Measurements from ENCODE around the gene UNC13D. TPM values are rescaled to one million over a fixed set of nuclear protein-coding genes. Genes with fewer than 3 reads are reported as not detected.

The UNC13D gene
- total and polyA plus RNA-seq, 12 donors, result 3.0 to 20.7 (median 8.5) TPM

DNA sequence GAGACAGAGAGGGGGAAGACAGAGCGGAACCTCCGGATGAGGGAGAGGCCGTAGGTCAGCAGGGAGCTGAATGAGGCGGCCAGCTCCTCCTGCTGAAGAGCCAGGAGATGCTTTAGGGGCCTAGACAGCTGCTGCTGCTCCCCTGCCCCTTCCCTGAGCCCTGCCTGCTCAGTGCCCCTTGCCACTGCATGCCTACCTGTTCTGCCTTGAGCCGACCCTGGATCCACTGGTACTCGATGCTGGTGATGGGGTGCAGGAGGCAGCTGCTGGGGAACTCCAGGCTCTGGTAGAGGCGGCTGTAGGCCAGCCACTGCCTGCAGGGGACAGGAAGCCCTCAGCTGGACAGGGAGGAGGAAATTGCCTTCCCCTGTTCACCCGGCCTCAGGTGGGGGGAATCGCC, 7.6 kb downstream of the UNC13D start:
- 81 to 89% methylated on average over 9 of the region's 9 CpGs for WGBS, 2 donors
- no peak for DNase-seq
- H3K9me3 ChIP-seq, result no peaks in the 10 kb centered on the region
- intact Hi-C loops (cut with DNase I), result no loop called here
- no peak for ATAC-seq
- no peaks in the 10 kb centered on the region for H3K27me3 ChIP-seq
- peaks cover 0 to 40% (median 21%) of the 10 kb centered on the region in 9 donors for H3K4me1 ChIP-seq
- H3K36me3 ChIP-seq, result peaks cover 0 to 75% (median 0%) of the 10 kb centered on the region in 9 donors
- no peak overlapping the region for H3K27ac ChIP-seq
- no peak overlapping the region for H3K4me3 ChIP-seq
- TF ChIP-seq, protein P1, sequence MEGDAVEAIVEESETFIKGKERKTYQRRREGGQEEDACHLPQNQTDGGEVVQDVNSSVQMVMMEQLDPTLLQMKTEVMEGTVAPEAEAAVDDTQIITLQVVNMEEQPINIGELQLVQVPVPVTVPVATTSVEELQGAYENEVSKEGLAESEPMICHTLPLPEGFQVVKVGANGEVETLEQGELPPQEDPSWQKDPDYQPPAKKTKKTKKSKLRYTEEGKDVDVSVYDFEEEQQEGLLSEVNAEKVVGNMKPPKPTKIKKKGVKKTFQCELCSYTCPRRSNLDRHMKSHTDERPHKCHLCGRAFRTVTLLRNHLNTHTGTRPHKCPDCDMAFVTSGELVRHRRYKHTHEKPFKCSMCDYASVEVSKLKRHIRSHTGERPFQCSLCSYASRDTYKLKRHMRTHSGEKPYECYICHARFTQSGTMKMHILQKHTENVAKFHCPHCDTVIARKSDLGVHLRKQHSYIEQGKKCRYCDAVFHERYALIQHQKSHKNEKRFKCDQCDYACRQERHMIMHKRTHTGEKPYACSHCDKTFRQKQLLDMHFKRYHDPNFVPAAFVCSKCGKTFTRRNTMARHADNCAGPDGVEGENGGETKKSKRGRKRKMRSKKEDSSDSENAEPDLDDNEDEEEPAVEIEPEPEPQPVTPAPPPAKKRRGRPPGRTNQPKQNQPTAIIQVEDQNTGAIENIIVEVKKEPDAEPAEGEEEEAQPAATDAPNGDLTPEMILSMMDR (IDR thresholded peaks at IDR 0.05), result no peak

DNA sequence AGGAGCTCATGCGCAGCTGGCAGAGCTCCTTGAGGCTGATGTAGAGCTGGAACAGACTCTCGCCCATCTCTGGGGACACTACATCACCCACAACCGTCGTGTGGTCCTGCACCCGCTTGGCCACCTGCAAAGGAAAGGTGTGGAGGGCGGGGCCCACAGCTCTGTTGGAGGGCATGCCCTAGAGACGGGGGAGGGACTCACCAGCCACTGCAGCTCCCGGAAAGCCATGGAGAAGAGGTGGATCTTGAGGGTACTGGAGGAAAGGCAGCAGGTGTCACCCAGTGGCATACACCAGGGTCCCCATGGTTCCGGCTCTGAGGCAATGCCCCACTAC, 8.6 kb downstream of the UNC13D start:
- intact Hi-C loops (cut with DNase I), result no loop called here
- peaks cover 0 to 83% (median 0%) of the 10 kb centered on the region in 9 donors for H3K36me3 ChIP-seq
- H3K4me3 ChIP-seq, result no peak overlapping the region
- peaks cover 0 to 44% (median 21%) of the 10 kb centered on the region in 9 donors for H3K4me1 ChIP-seq
- TF ChIP-seq, protein P1 (IDR thresholded peaks at IDR 0.05), result no peak
- H3K27me3 ChIP-seq, result no peaks in the 10 kb centered on the region
- whole genome bisulfite sequencing, 2 donors, result 84 to 92% methylated on average over 9 of the region's 9 CpGs
- H3K27ac ChIP-seq, result no peak overlapping the region
- ATAC-seq (no peak), DNase-seq (no peak)
- H3K9me3 ChIP-seq, result no peaks in the 10 kb centered on the region

DNA sequence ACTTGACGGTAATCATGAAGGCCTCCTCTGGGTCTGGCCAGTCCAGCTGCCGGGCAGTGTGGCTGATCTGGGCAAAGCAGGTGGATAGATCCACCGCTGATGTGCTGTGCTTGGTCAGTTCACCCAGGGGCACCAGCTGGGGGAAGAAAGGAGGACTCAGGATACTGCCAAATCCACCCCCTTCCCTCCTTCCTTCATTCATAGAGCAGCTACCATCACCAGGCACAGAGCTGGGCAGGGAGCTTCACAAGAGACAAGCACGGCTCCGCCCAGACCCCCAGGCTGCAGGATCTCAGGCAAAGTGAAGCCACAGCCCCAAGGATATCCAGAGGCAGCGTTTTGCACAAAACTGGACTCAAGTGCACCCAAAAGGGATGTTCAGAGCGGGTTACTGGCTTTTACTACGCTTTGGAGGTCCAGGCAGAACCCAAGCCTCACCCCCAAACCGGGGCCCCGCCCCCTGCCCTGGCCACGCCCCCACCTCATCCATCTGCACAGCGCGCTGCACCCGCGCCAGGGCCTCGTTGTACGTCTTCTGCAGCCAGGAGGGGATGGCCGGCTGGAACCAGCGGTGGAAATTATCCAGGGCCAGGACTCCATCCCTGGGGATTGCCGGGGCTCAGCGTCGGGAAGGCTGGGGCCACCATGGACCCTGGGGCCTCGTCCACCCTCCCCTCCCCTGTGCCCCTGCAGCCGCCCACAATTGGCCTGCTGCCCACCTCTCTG, 9.1 kb downstream of the UNC13D start:
- 69 to 73% methylated on average over 24 of the region's 24 CpGs for WGBS, 2 donors
- Histone ChIP-seq H3K27me3 (no peaks in the 10 kb centered on the region), H3K4me3 (no peak overlapping the region), H3K36me3 (peaks cover 0 to 83% (median 0%) of the 10 kb centered on the region in 9 donors), H3K27ac (peak overlapping the region in 1 of 10 donors; percentile 1), H3K9me3 (no peaks in the 10 kb centered on the region), H3K4me1 (peaks cover 0 to 44% (median 21%) of the 10 kb centered on the region in 9 donors)
- ATAC-seq (no peak), DNase-seq (no peak)
- intact Hi-C loops (cut with DNase I), result no loop called here
- TF ChIP-seq, protein P1 (IDR thresholded peaks at IDR 0.05), result no peak

DNA sequence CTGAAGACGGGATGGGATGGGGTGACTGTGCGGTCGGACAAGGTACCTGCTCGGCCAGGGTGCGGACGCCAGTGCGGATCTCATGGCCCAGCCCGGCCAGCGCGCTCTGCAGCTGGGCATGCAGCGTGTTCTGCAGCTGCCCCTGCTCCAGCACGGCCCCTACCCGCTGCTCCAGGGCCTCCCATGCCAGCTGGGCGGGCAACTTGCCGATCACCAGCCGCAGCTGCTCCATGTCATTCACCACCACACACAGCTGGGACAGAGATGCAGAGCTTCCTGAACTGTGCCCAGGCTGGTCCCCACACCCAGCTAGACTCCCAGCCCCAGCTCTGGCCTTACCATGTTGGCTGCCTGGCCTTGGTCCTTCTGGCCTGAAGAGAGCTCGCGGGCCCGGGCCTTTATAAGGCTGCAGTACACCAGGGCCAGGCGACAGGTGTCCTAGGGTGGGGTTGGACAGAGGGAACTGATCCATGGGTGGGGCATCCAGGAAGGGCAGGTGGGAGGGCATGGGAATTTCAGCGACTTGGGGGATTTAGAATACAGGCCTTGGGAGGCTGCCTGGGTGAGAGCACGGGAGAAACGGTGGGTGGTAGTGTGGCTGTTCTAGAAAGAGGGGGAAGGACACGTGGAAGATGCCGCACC, 9.8 kb downstream of the UNC13D start:
- H3K36me3 ChIP-seq, result peaks cover 0 to 83% (median 0%) of the 10 kb centered on the region in 9 donors
- H3K27me3 ChIP-seq, result no peaks in the 10 kb centered on the region
- ATAC-seq, result peak in 1 of 8 donors; percentile 3
- H3K27ac ChIP-seq, result peak overlapping the region in 1 of 10 donors; percentile 1
- DNase-seq, result no peak
- peaks cover 0 to 44% (median 21%) of the 10 kb centered on the region in 9 donors for H3K4me1 ChIP-seq
- 96% methylated on average over 25 of the region's 25 CpGs for WGBS, 2 donors
- H3K9me3 ChIP-seq, result no peaks in the 10 kb centered on the region
- H3K4me3 ChIP-seq, result no peak overlapping the region
- intact Hi-C loops (cut with DNase I), result no loop called here
- TF ChIP-seq, protein P1 (IDR thresholded peaks at IDR 0.05), result no peak
